Smooth muscle cell (in vitro differentiated cells): Measurements from ENCODE around the gene GPR32. TPM values are rescaled to one million over a fixed set of nuclear protein-coding genes. Genes with fewer than 3 reads are reported as not detected.

ENCODE experiments used
- DNase-seq: peaks from one replicate; lab custom pipeline; 2025; ENCODE audit not compliant: unreplicated experiment; lab: John Stamatoyannopoulos, UW
- H2AFZ ChIP-seq: fragments of 200-600 bp; sonication (generic); 2 replicates; pipeline ENCODE4 v1.6.0; 2016; ENCODE audit warnings: antibody characterized with exemption, low read depth, mild to moderate bottlenecking
- H3F3A ChIP-seq: fragments of 200-600 bp; sonication (generic); 2 replicates; pipeline ENCODE4 v1.6.0; 2017; ENCODE audit warnings: antibody characterized with exemption, low read depth
- H3K27ac ChIP-seq: fragments of 200-600 bp; sonication (generic); 2 replicates; pipeline ENCODE4 v1.5.1; 2016; ENCODE audit warnings: low read depth, mild to moderate bottlenecking
- H3K27me3 ChIP-seq: fragments of 200-600 bp; sonication (generic); 2 replicates; pipeline ENCODE4 v1.6.1; 2016; ENCODE audit warnings: low read depth, mild to moderate bottlenecking
- H3K36me3 ChIP-seq: fragments of 200-600 bp; sonication (generic); 2 replicates; pipeline ENCODE4 v1.5.1; 2016; ENCODE audit warnings: low read depth
- H3K4me1 ChIP-seq: fragments of 200-600 bp; sonication (generic); 2 replicates; pipeline ENCODE4 v1.5.1; 2016; ENCODE audit warnings: low read depth
- H3K4me2 ChIP-seq: fragments of 200-600 bp; sonication (generic); 2 replicates; pipeline ENCODE4 v1.6.0; 2016; ENCODE audit warnings: mild to moderate bottlenecking
- H3K4me3 ChIP-seq: fragments of 200-600 bp; sonication (generic); 2 replicates; pipeline ENCODE4 v1.5.1; 2016; ENCODE audit warnings: mild to moderate bottlenecking
- H3K79me2 ChIP-seq: fragments of 200-600 bp; sonication (generic); 2 replicates; pipeline ENCODE4 v1.6.0; 2016; ENCODE audit warnings: low read depth, mild to moderate bottlenecking
- H3K9ac ChIP-seq: fragments of 200-600 bp; sonication (generic); 2 replicates; pipeline ENCODE4 v1.6.0; 2016; ENCODE audit warnings: low read depth
- H3K9me3 ChIP-seq: fragments of 200-600 bp; sonication (generic); replicated peaks from 2 replicates; pipeline ENCODE4 v1.5.1; 2016; ENCODE audit warnings: low read depth
- H4K20me1 ChIP-seq: fragments of 200-600 bp; sonication (generic); 2 replicates; pipeline ENCODE4 v1.6.0; 2016; ENCODE audit warnings: low read depth
- CTCF ChIP-seq: fragments of 200-600 bp; sonication (generic); IDR thresholded peaks from 2 replicates; pipeline ENCODE4 v1.5.1; 2017; ENCODE audit warnings: borderline replicate concordance, mild to moderate bottlenecking, antibody characterized with exemption; ENCODE audit not compliant: insufficient read depth, poor library complexity, severe bottlenecking
- WGBS: methylation state at CpG from one replicate; pipeline ENCODE4 v1.1.7; 2016; ENCODE audit warnings: low lambda C conversion rate; 5-methylcytosine and 5-hydroxymethylcytosine counted together
- polyA plus RNA-seq: library from polyadenylated mRNA; unstranded; fragments of >200 nt; fragmentation: Nextera tagmentation; extraction: Ambion mirVana; gene quantifications from 2 replicates; pipeline ENCODE4 v1.2.1, GENCODE V29; 2016
- total RNA-seq: library from RNA; depleted of rRNA; stranded (reverse); fragments of >200 nt; gene quantifications from 2 replicates; pipeline ENCODE4 v1.2.3, GENCODE V29; 2014

The GPR32 gene
- total and polyA plus RNA-seq, 2 experiments from 2014 or later: not detected

- 78% methylated on average over 5 of the region's 5 CpGs for WGBS
Observed at GRCh38 chr19:50729894-50730293, 40.4 kb upstream of the GPR32 start.

GRCh38 chr19:50735869-50736268 is 34.4 kb upstream of the GPR32 start:
- no peaks in the 10 kb centered on the region for H3K4me1 ChIP-seq
- TF ChIP-seq CTCF: no peak
- no peaks in the 10 kb centered on the region for H3K27me3 ChIP-seq
- H3K36me3 ChIP-seq: no peaks in the 10 kb centered on the region
- H3K9ac ChIP-seq: no peak overlapping the region
- H3K27ac ChIP-seq: no peak overlapping the region
- H3K9me3 ChIP-seq: no peaks in the 10 kb centered on the region
- 89% methylated on average over 7 of the region's 7 CpGs for WGBS
- no peaks in the 10 kb centered on the region for H3F3A ChIP-seq
- no peaks in the 10 kb centered on the region for H4K20me1 ChIP-seq
- DNase-seq: no peak
- H3K4me2 ChIP-seq: no peak overlapping the region
- H3K79me2 ChIP-seq: no peaks in the 10 kb centered on the region
- no peak overlapping the region for H3K4me3 ChIP-seq
- no peak overlapping the region for H2AFZ ChIP-seq

More at GRCh38 chr19:50729894-50730293, 40.4 kb upstream of the GPR32 start:
- Histone ChIP-seq H3K9me3 (no peaks in the 10 kb centered on the region), H3F3A (no peaks in the 10 kb centered on the region), H3K36me3 (no peaks in the 10 kb centered on the region), H3K79me2 (peaks cover 8% of the 10 kb centered on the region), H3K4me2 (no peak overlapping the region), H2AFZ (no peak overlapping the region), H3K9ac (no peak overlapping the region), H3K27ac (no peak overlapping the region), H3K4me3 (no peak overlapping the region), H4K20me1 (no peaks in the 10 kb centered on the region), H3K27me3 (no peaks in the 10 kb centered on the region), H3K4me1 (peaks cover 6% of the 10 kb centered on the region)
- DNase-seq: no peak
- TF ChIP-seq CTCF: no peak

GRCh38 chr19:50736338-50736737 is 33.9 kb upstream of the GPR32 start:
- no peak for TF ChIP-seq CTCF
- Histone ChIP-seq H3K9ac (no peak overlapping the region), H3K4me3 (no peak overlapping the region), H4K20me1 (no peaks in the 10 kb centered on the region), H3K9me3 (no peaks in the 10 kb centered on the region), H3K36me3 (no peaks in the 10 kb centered on the region), H2AFZ (no peak overlapping the region), H3K4me2 (no peak overlapping the region), H3K27ac (no peak overlapping the region), H3K4me1 (no peaks in the 10 kb centered on the region), H3K27me3 (no peaks in the 10 kb centered on the region), H3F3A (no peaks in the 10 kb centered on the region), H3K79me2 (no peaks in the 10 kb centered on the region)
- DNase-seq: no peak
- 73% methylated on average over 5 of the region's 5 CpGs for WGBS

GRCh38 chr19:50739132-50739913 is 30.9 kb upstream of the GPR32 start:
- Histone ChIP-seq H3K27me3 (no peaks in the 10 kb centered on the region), H2AFZ (no peak overlapping the region), H3K4me1 (no peaks in the 10 kb centered on the region), H3F3A (no peaks in the 10 kb centered on the region), H3K4me3 (no peak overlapping the region), H4K20me1 (no peaks in the 10 kb centered on the region), H3K9ac (no peak overlapping the region), H3K27ac (no peak overlapping the region), H3K79me2 (no peaks in the 10 kb centered on the region), H3K4me2 (no peak overlapping the region), H3K9me3 (no peaks in the 10 kb centered on the region), H3K36me3 (no peaks in the 10 kb centered on the region)
- 86% methylated on average over 23 of the region's 23 CpGs for WGBS
- DNase-seq: no peak
- no peak for TF ChIP-seq CTCF
